Uterus (tissue), 2 donors: ENCODE results near the gene STK17A.

Experiments used
- POLR2A ChIP-seq, 2 donors: fragments of 450-650 bp; IDR thresholded peaks; one replicate each; pipeline ENCODE4 v1.6.1; 2016; ENCODE audit warnings: antibody characterized with exemption in 2 of 2, mild to moderate bottlenecking in 1 of 2, moderate library complexity in 1 of 2
- TF ChIP-seq, protein P1 (sequence below), 4 experiments: fragments of 200-600 bp in 2 of 4; fragments of 450-650 bp in 2 of 4; sonication (generic) in 2 of 4; IDR thresholded peaks; one replicate each; pipeline ENCODE4 v1.5.1; 2016 to 2019; ENCODE audit warnings: antibody characterized with exemption in 4 of 4, mild to moderate bottlenecking in 2 of 4, moderate library complexity in 1 of 4

DNA sequence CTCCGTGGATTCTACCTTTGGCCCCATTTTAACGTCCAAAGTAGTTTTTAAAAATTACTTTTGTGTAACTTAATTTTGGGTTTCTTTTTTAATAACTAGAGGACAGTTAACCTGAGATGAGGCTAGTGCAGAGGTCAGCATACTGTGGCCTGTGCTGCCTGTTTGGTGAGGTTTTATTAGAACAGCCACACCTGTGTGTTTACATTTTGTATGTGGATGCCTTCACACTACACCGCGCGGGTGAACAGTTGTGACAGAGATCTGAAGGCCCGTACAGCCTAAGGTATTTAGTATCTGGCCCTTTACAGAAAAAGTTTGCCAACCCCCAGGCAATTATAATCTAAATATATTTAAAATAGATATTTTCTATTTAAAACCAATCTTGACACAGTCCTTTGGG lies 46.9 kb downstream of the STK17A start:
- TF ChIP-seq, protein P1, sequence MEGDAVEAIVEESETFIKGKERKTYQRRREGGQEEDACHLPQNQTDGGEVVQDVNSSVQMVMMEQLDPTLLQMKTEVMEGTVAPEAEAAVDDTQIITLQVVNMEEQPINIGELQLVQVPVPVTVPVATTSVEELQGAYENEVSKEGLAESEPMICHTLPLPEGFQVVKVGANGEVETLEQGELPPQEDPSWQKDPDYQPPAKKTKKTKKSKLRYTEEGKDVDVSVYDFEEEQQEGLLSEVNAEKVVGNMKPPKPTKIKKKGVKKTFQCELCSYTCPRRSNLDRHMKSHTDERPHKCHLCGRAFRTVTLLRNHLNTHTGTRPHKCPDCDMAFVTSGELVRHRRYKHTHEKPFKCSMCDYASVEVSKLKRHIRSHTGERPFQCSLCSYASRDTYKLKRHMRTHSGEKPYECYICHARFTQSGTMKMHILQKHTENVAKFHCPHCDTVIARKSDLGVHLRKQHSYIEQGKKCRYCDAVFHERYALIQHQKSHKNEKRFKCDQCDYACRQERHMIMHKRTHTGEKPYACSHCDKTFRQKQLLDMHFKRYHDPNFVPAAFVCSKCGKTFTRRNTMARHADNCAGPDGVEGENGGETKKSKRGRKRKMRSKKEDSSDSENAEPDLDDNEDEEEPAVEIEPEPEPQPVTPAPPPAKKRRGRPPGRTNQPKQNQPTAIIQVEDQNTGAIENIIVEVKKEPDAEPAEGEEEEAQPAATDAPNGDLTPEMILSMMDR (IDR thresholded peaks at IDR 0.05): no peak
- no peak for TF ChIP-seq POLR2A (IDR thresholded peaks at IDR 0.05)
